HG02610 (cell line): ENCODE results near the gene STAT1.
"Not testable (repeated sequence)": the region's sequence is repeated elsewhere in the genome, so short reads cannot be mapped to it uniquely, and the experiment has no call there.

Experiments used
- ATAC-seq: cut with Tn5 transposase; IDR thresholded peaks from one replicate; pipeline ENCODE4 v1.9.1; 2021; ENCODE audit warnings: mild to moderate bottlenecking, moderate library complexity; ENCODE audit not compliant: unreplicated experiment

The STAT1 gene

DNA sequence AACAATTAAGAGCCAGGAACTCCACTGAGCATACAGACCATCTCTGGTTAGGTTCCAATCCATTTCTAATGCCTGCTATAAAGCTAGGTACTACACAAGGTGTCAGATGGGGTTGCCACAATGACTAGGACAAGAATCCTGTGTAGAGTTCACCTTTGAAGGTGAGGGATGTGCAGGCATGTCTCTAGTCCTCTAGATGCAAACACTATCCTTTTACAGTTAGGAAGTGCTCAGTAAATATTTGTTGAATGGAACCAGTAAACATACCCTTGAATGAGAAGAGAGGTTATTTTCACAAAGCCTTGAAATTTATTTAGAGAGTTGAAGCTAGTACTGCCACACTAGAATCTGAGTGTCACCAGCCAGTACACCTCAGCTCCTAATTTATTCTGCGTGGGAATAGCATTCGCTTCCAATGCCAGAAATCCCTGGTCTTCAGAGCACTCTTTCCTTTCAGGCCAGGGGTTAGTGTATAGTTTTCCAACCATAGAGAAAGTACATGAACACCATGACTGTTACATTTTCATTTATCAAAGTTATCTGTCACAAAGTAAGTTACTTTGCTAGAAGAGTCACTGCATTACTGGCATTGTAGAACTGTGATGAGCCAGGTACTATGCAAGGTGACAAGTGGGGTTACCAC lies 48.3 kb downstream of the STAT1 start:
- ATAC-seq: no peak

DNA sequence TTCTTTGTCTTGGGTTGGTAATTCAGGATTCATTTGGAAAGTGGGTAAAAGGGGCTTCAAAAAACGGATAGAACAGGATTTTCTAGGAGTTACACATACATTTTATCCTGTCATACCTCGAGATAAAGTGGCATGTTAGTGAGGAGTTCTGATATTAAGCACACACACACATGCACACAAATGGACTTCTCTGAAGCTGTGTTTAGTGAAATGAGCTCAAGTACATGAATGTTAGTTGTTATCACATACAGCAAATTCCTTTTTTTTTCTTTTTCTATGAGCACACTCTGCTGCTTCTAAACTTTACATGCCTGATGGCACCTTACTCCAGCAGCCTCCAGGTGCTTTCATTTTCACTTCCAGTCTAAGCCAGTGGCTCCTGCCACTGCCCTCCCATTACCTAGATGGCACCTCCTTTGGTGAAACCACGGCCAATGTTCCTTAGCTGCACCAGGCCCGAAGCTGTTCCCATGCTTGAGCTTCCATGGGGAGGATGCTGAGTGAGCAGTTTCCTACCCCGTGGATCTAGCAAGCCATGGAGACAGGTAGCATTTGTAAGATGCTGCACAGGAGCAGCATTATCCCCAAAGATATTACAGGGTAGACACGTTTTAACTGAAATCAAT lies 49.7 kb downstream of the STAT1 start:
- peak; percentile 34 for ATAC-seq

DNA sequence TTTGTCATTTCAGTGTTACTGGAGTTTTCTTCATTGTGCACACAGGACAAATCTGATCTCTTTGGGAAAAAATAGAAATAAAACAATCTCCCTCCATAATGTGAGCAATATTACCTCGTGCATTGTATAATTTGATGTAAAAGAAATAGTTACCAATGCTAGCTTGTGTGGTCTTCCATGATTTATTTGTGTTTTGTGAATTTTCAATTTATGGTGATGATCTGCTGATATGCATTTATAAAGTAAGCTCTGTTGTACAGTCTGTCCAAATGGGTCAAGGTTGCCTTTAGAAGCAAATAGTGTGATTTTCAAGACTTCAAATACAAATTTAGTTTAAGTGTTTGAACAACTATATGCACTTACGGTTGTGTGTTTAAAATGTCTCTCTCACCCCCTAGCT lies 50.9 kb downstream of the STAT1 start:
- ATAC-seq: no peak

DNA sequence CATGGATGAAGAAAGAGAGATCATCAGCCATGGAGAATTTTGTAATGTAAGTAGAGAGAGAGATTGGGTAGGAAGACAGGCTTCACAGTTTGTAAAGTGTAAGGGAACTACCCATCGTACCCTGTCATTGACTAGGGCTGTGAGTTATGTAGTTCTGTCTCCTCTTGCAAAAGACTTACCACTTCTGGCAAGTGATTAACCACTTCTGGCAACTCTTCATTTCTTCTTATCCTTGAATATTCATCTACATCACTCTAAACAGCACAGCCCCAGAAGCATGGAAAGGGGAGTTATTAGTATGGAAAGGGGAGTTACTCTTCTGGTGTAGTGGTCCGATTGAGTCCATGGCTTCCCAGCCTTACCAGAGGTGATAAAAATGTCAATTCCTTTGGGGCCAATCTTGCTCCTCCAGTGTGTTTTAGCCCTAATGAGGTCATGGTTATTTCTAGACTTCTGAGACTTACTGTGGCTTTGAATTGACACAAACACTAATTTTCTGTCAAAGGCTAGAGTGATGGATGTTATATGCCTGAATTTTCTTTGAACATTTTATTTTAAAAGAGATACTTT lies 52.0 kb downstream of the STAT1 start:
- ATAC-seq: peak; percentile 33

DNA sequence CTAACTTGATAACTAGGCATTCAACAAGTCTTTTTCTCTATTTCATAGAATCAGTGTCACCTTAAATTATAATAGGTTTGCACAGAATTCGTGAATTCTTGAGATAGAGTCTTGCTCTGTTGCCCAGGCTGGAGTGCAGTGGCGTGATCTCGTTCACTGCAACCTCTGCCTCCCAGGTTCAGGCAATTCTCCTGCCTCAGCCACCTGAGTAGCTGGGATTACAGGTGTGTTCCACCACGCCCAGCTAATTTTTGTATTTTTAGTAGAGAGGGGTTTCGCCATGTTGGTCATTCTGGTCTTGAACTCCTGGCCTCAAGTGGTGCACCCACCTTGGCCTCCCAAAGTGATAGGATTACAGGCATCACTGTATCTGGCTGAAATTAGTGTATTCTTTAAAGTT lies 52.9 kb downstream of the STAT1 start:
- not testable (repeated sequence) for ATAC-seq

DNA sequence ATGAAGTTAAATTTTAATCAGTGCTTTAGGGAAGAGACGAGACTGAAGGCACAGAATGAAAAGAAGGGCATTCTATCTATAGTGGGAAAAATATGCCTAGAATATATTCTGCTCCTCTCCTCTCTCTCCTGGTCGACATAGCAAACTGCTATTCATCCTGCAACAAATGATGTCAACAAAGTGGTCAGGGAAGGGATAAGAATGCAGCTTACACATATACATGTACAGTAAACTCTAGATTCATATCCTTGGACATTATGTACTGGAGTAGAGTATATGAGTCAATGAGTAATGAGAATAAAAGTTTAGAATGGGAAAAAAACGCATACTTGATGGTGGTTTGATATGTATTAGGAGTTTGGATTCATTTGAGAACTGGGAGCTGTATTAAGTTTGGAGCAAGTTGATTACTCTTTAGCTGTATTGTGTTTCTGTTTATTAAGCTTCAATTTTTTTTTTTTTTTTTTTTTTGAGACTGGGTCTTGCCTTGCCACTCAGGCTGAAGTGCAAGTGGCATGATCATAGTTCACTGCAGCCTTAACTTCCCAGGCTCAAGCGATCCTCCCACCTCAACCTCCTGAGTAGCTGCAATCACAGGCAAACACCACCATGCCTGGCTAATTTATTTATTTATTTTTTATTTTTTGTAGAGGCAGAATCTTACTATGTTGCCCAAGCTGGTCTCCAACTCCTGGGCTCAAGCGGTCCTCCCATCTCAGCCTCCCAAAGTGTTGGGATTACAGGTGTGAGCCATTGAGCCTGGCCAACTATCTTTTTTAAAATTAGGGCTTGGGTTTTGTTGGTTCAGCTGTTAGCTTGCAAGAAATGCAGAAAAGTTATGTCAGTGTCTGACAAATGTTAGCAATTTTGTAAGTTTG lies 53.8 kb downstream of the STAT1 start:
- ATAC-seq: no peak

DNA sequence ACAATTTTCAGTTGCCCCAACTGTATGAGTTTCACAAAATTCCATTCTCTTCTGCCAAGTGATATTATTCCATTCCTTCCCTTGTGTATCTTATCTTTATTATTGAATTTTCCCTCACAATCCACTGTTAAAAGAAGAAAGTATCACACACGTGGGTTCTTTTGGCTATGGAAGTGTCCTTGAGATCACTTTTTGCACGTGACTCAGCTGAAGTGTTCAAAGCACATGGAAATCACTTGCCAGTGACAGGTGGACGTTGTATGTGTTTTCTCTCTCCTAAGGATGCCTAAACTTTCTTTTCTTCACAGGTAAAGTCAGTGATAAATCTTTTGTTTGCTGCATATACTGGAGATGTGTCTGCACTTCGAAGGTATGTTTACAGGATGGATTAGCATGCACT lies 60.7 kb downstream of the STAT1 start:
- ATAC-seq: no peak

DNA sequence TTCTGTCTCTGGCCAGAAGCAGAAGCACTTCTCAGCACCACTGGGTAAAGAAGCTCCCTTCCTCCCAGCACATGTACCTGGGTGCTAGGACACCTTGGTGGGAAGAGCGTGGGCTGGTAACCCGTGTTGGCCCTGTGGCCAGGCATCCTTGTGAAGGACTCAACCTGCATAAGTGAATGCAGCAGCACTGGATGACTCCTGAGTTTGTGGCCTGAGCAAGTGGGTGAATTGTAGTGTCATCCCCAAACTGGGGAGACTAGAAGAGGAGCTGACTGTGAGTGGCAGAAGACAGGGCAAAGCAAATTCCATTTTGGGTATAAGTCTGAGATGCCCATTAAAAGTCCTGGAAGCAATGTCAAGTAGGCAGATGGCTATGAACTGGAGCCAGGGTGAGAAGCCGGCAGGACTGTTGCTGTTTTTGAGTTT lies 63.4 kb downstream of the STAT1 start:
- ATAC-seq: no peak

DNA sequence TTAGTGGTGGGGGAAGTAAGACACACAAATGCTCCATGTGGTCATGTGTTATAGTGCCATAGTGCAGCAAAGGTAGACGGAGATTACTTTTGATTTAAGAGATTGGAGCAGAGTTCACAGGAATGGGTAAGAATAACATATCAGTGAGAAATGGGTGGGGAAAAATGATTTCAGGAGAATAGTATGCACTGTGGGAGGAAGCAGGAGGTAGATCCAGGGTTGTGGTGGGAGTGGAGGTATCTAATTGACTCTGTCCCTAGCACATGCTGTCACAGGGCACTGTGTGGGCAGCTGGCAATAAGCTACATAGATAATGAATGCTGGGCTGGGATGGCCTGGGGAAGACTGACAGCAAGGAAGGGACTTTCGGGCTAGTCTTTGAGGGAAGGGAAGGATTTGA lies 65.3 kb downstream of the STAT1 start:
- peak; percentile 51 for ATAC-seq

DNA sequence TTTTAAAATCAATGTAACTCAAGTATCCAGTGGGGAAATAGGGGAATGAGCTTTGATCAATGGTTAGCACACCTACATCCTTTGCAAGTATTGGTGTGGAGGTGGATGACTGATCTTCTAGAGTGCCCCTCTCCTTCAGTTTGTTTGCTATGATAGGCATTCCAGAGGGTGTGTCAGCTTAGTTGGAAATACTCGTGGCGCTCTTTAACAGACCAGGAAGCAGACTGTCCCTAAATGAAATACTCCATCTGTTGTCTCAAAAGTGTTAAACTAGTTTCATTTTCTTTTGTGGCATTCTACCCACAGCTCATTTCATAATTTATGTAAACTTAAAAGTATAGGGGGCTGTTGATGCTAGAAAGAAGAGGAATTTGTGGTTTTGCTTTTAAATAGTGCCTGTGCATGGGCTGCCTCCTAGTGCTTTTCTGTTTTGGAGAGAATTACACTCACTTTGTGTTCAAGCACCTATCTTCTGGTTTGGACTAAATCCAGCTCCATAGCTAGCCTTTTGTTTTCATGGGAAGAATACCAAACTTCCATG lies 66.2 kb downstream of the STAT1 start:
- ATAC-seq: peak; percentile 81

DNA sequence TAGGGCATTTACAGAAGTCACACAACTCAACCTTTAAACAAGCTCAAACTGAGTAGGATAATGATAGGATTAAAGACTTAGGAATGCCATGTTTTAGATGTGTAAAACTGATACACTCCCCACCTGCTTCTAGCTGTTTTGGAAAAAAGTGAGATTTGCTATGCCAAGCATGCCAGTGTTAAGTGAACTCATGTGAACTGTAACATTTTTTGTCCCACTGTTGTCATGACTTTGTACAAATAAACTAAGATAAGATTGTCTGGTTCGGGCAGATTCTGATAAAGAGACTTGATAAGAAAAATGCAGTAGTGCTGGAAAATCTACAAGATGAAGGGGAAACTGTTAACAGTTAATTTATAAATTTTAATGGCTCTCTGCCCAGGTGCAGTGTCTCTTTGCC lies 66.8 kb downstream of the STAT1 start:
- no peak for ATAC-seq

DNA sequence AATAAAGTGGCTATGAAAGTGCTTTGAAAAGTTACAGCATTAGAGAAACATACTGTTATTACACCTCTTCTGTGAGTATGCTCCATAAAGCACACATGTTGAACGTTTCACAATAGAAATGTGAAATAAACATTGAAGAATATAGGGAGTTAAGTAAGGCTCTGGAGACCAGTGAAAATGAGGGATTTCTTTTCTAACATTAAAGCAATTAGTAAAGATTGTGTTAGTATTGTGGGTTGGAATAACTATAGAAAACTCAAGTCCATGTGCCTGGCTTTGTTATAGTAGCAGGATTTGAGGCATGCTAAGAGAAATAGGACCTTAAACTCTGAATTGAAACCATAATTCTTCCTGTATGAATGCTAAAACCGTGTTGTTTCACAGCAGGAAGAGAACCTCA lies 70.3 kb downstream of the STAT1 start:
- ATAC-seq: no peak

DNA sequence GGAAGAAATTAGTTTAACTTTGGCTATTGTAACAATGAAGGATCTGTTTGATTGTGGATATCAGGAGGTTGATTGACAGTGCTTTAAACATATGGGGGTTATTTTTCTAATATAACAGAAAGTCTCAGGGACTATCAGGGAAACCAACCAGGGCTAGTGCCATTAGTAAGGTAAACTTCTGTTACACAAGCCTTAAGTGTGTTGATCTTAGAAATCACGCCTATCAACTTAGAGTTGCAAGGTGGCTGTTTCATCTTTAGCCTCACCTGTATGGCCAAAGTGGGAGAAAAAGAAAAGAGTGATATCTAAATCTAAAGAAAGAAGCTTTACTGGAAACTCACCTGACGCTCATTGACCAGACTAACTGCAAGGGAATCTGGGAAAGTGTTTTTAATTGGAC lies 71.3 kb downstream of the STAT1 start:
- ATAC-seq: no peak

DNA sequence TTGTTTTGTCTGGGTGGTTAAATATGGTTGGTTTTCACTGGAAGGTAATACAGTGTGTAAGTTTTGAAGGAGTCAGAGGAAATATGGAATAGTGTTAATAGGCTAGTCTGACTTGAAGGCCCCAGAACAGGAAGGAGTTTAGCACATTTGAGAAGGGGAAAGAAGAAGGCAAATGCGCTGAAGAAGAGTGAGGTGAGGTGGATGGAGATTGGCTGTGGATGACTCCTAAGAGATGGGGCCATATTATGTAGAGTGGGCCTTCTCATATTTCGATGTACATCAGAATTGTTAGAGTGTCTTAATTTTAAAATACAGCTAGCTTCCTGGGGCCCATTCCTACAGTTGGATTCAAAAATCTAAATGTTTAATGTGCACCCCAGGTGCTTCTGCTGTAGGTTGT lies 72.4 kb downstream of the STAT1 start:
- no peak for ATAC-seq

DNA sequence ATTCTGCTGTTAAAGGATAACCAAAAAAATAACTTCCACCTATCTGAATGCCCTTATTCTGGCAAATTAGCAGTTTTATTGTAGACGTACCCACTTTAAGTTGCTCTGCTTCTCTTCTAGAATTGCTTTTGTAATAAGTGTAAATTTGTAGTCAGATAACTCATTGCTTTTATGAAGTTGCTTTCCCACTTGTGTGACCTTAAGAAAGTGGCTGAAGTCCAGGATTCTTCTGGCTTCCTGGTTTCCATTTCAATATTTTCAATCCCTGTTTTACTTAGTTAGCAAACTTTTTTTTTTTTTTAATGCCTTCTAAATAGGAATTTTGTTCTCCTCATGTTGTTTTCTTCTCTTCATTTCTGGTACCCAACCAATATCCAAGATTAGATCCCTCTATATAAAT lies 73.5 kb downstream of the STAT1 start:
- no peak for ATAC-seq

DNA sequence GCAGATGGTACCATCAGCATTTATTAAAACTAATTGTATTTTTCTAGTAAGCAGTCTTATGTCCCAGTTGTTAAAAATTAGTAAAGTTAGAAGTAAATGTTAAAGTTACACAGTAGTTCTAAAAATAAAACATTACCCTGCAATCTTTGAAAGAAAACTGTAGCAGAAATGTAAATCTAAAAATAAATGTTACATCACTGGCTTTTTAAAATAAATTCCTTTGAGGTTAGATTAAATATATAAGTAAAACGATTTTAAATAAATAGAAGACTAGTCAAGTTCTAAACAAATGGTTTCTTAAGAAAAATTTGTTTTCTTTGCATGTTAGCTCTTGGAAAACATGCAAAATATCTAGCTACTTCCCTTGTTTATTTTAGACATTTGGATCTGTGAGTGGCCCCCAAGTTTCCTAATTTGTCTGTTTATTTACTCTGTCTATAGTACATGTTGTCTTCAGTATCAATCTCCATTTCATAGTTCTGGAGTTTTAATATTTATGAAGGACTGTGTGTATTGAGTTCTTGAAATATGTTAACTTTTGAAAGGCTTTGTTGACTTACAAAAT lies 75.1 kb downstream of the STAT1 start:
- ATAC-seq: no peak

DNA sequence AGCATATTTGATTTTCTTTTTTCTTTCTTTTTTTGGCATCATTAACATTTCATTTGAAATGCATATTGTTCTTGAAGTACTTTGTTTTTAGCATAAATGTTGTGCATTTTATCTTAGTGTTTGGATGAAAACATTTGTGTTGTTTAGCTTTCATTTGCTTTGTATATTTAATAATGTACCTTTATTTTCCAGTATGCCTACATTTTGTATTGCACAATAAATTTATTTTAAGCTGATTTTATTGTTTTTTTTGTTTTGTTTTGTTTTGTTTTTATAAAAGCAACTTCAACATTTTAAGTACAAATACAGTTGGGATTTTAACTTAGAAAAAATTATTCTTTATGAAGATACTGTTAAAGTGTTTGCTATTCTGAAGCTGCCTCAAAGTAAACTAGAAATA lies 78.9 kb downstream of the STAT1 start:
- no peak for ATAC-seq

DNA sequence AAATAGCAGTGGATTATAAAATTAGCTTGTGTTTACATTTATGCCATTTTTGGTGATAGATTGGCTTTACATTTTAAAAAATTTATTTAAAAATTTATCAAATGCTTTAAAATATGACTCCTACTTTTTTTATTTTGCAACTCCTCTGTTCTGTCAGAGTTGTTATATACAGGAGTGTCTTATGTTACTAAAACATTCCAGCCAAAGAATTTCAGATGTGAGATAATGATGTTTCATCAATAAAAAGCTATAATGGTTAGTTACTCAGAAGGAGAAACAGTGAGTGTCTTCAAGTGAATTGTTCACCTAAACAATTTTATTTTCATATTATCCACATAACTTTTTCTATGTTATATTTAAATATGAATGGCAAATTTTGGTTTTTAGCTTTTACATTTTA lies 80.6 kb downstream of the STAT1 start:
- ATAC-seq: no peak

DNA sequence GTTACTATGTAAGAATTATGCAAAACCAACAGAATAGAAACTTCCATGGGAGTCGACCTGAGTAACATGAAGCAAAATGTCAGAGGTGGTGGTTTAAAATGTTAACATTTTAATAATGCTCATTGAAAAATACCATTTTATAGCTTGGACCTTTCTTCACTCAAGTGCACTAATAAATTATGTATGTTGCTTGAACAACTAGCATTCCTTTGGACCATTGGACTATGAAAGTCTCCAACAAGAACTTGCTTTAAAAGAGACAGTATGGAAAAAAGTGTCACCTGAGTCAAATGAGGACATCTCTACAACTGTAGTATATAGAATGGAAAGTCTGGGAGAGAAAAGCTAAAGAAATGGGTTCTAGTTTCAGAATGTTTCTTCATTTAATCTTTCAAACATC lies 81.5 kb downstream of the STAT1 start:
- ATAC-seq: no peak

DNA sequence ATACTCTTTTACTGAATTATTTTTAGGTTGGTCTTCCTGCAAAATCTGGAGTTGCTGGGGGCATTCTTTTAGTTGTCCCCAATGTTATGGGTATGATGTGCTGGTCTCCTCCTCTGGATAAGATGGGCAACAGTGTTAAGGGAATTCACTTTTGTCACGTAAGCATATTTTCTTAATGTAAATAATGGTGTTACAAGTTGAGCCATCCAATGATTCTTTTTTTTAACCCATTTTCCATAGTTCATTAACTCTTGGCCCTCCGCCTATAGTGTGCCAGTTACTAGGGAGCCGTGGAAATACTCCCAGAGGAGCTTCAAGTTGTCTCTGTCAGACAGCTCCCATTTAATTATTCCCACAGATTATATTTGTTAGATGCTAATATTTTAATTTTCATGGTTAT lies 83.6 kb downstream of the STAT1 start:
- no peak for ATAC-seq

DNA sequence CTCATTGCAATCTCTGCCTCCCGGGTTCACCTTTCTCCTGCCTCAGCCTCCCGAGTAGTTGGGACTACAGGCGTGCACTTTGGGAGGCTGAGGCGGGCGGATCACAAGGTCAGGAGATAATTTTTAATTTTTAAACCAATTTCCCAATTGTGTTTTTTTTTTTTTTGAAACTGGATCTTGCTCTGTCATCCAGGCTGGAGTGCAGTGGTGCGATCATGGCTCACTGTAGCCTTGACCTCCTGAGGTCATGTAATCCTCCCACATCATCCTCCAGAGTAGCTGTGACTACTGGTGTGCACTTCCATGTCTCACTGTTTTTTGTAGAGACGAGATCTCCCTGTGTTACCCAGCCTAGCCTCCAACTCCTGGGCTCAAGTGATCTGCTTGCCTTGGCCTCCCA lies 84.1 kb downstream of the STAT1 start:
- ATAC-seq: no peak
